K562 (cell line): ENCODE measurements around the gene PRPSAP1. TPM values are rescaled to one million over a fixed set of nuclear protein-coding genes. Genes with fewer than 3 reads are reported as not detected.

Experiments used
- BRF2 ChIP-seq: IDR thresholded peaks from 3 replicates; pipeline ENCODE4 v1.6.1; 2011; ENCODE audit warnings: borderline replicate concordance, mild to moderate bottlenecking; ENCODE audit not compliant: insufficient read length, insufficient read depth
- COPS2 ChIP-seq: fragments of 450-650 bp; conservative IDR thresholded peaks from 2 replicates; pipeline ENCODE4 v1.6.1; 2016; ENCODE audit warnings: mild to moderate bottlenecking, moderate library complexity
- CREBBP ChIP-seq: IDR thresholded peaks from one replicate; pipeline ENCODE4 v1.6.1; 2012; ENCODE audit warnings: low read depth, mild to moderate bottlenecking, control low read depth, inconsistent platforms, low read length
- DDX20 ChIP-seq: fragments of 450-650 bp; IDR thresholded peaks from 2 replicates; pipeline ENCODE4 v1.6.1; 2016; ENCODE audit warnings: missing genetic modification characterization, low read depth, mild to moderate bottlenecking, missing compliant biosample characterization, moderate library complexity
- ELF2 ChIP-seq: fragments of 250-450 bp; sonication (Bioruptor Pico); IDR thresholded peaks from 2 replicates; pipeline ENCODE4 v1.5.0; 2021; ENCODE audit warnings: mild to moderate bottlenecking
- HDAC6 ChIP-seq: IDR thresholded peaks from 2 replicates; pipeline ENCODE4 v1.6.1; 2012; ENCODE audit warnings: low read depth, mild to moderate bottlenecking, control low read depth, inconsistent platforms, low read length, moderate library complexity
- MCM7 ChIP-seq, 2 experiments: fragments of 450-650 bp; IDR thresholded peaks; 2 replicates each; pipeline ENCODE4 v1.6.1; 2016 to 2018
- MTA3 ChIP-seq: fragments of 450-650 bp; formaldehyde crosslinking; IDR thresholded peaks from 2 replicates; pipeline ENCODE4 v1.6.1; 2017; ENCODE audit warnings: mild to moderate bottlenecking, borderline replicate concordance
- NR2C1 ChIP-seq, 2 experiments: fragments of 450-650 bp; IDR thresholded peaks; 2 replicates each; pipeline ENCODE4 v1.6.1; 2017; ENCODE audit warnings: mild to moderate bottlenecking in 2 of 2, antibody characterized with exemption in 1 of 2, inconsistent platforms in 1 of 2, missing compliant biosample characterization in 1 of 2, missing genetic modification characterization in 1 of 2
- PCBP2 ChIP-seq: fragments of 200-400 bp; formaldehyde crosslinking; IDR thresholded peaks from 2 replicates; pipeline ENCODE4 v1.6.1; 2018; ENCODE audit warnings: low read length, low read depth, mild to moderate bottlenecking, moderate library complexity; ENCODE audit not compliant: poor library complexity, severe bottlenecking
- PHF21A ChIP-seq: fragments of 450-650 bp; IDR thresholded peaks from 2 replicates; pipeline ENCODE4 v1.6.1; 2017; ENCODE audit warnings: low read depth, borderline replicate concordance
- PRDM10 ChIP-seq: fragments of 450-650 bp; IDR thresholded peaks from 2 replicates; pipeline ENCODE4 v1.6.1; 2018; ENCODE audit not compliant: partially characterized antibody
- SAFB ChIP-seq: fragments of 200-400 bp; formaldehyde crosslinking; IDR thresholded peaks from 2 replicates; pipeline ENCODE4 v1.6.1; 2017; ENCODE audit warnings: low read depth, low read length, borderline replicate concordance
- SNRNP70 ChIP-seq: fragments of 200-400 bp; formaldehyde crosslinking; optimal IDR thresholded peaks from 2 replicates; pipeline ENCODE3; 2017; ENCODE audit warnings: low read depth, low read length
- SPI1 ChIP-seq: IDR thresholded peaks from 2 replicates; pipeline ENCODE4 v1.6.1; 2011; ENCODE audit warnings: low read depth, low read length, control low read depth, borderline replicate concordance
- TOE1 ChIP-seq, 2 experiments: fragments of 450-650 bp in 1 of 2; sonication (generic) in 1 of 2; formaldehyde crosslinking in 1 of 2; IDR thresholded peaks; 2 replicates each; pipeline versions ENCODE4 v1.7.1 to v1.8.0; 2016 to 2022; ENCODE audit warnings: borderline replicate concordance in 2 of 2, mild to moderate bottlenecking in 2 of 2, antibody characterized with exemption in 1 of 2, inconsistent platforms in 1 of 2, low read depth in 1 of 2, missing genetic modification reagents in 1 of 2, moderate library complexity in 1 of 2
- ZC3H4 ChIP-seq: sonication (generic); formaldehyde crosslinking; IDR thresholded peaks from 2 replicates; pipeline ENCODE4 v1.9.0; 2021; ENCODE audit warnings: missing genetic modification reagents, borderline replicate concordance
- ZNF174 ChIP-seq: fragments of 250-450 bp; sonication (Bioruptor Pico); IDR thresholded peaks from 2 replicates; pipeline ENCODE4 v1.4.0; 2020; ENCODE audit warnings: mild to moderate bottlenecking
- ZNF239 ChIP-seq: fragments of 250-450 bp; sonication (Bioruptor Pico); IDR thresholded peaks from 2 replicates; pipeline ENCODE4 v1.4.0; 2020; ENCODE audit warnings: mild to moderate bottlenecking
- ZNF589 ChIP-seq: fragments of 200-800 bp; sonication (Bioruptor generic); IDR thresholded peaks from 2 replicates; pipeline ENCODE4 v1.6.1; 2016; ENCODE audit warnings: low read depth, missing genetic modification characterization, missing compliant biosample characterization
- polyA plus RNA-seq, 8 experiments: library from polyadenylated mRNA; depleted of rRNA in 4 of 8; stranded (reverse) in 5 of 8; unstranded in 3 of 8; fragments of >200 nt; fragmentation: Nextera tagmentation in 2 of 8; fragmentation: Illumina TruSeq in 1 of 8; extraction: Ambion mirVana in 2 of 8; extraction: Trizol in 1 of 8; gene quantifications; 2 replicates each; pipeline versions ENCODE4 v1.2.1 to v1.2.3, GENCODE V29; 2011 to 2014; ENCODE audit warnings: inconsistent platforms in 1 of 8, missing spikeins in 1 of 8
- total RNA-seq, 7 experiments: library from RNA; depleted of rRNA in 6 of 7; stranded (reverse); fragments of >200 nt in 6 of 7; fragmentation: Illumina TruSeq in 2 of 7; extraction: Trizol in 2 of 7; gene quantifications; 2 replicates each; pipeline versions ENCODE4 v1.2.1 to v1.2.3, GENCODE V29; 2011 to 2021; ENCODE audit warnings: low replicate concordance in 1 of 7
- TF ChIP-seq, protein P1 (sequence below): conservative IDR thresholded peaks from 2 replicates; pipeline ENCODE4 v1.6.1; 2011; ENCODE audit warnings: low read depth, mild to moderate bottlenecking, low read length; ENCODE audit not compliant: control insufficient read depth

PRPSAP1 gene
- total and polyA plus RNA-seq, 9 of the 15 experiments (the other 6 are each of a cell fraction or from before 2014, with no cell fraction given) = 21.9 to 77.1 (median 40.8) TPM

DNA sequence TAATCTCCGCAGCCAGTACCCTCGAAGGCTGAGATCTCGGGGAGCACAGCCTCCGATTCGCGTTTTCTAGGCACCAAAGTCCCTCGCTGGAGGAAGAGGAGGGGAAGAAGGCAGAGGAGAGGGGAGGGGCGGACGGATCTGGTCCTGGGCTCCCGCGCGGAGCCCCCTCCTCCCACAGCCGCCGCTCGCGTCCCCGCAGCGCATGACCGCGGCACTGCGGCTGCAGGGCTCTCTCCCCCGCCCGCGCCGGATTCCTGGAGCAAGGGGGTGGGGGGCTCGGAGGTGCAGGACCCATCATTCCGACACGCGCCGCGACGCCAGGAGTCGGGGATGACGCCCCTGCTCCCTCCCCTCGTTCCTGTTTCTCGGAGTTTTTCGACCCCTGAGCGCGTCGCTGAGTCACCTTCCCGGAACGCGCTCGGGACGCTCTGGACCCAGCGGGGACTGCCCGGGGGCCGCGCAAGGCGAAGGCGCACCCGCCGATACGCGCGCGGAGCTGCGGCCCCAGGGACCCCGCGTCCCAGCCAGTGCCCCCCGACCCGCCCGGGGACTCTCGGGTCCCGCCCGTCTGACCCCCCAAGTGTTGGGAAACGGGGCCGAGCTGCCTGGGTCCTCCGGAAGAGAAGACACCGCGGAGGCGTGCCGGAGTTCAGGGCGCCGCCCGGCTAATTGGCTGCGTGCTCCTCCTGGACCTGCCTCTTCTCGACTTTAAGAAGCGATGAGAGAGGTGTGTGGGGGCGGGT is 29.3 kb upstream of the PRPSAP1 start (continued):
- no peak for TF ChIP-seq ELF2
- TF ChIP-seq PHF21A = no peak
- TF ChIP-seq ZC3H4 (CRISPR knock-in tag) = no peak
- TF ChIP-seq DDX20 (tag) = no peak
- TF ChIP-seq NR2C1 (IDR thresholded peaks at IDR 0.05) = no peak
- TF ChIP-seq NR2C1 (tag; IDR thresholded peaks at IDR 0.05) = no peak
- no peak for TF ChIP-seq PCBP2
- no peak for TF ChIP-seq MCM7 (IDR thresholded peaks at IDR 0.05)
- no peak for TF ChIP-seq TOE1 (IDR thresholded peaks at IDR 0.05; ENCODE audit: borderline replicate concordance)
- TF ChIP-seq TOE1 (CRISPR knock-in tag; IDR thresholded peaks at IDR 0.05; ENCODE audit: borderline replicate concordance, low read depth) = no peak
- peak; percentile 33; the same call in 1 of the 2 replicates for TF ChIP-seq HDAC6
- TF ChIP-seq MTA3 = peak; percentile 49; the same call in 1 of the 2 replicates
- no peak for TF ChIP-seq BRF2
- no peak for TF ChIP-seq SNRNP70
- no peak for TF ChIP-seq SPI1
- TF ChIP-seq ZNF589 (CRISPR knock-in tag) = no peak
- TF ChIP-seq COPS2 = no peak
- TF ChIP-seq ZNF174 (CRISPR knock-in tag) = no peak
- no peak for TF ChIP-seq PRDM10
- no peak for TF ChIP-seq CREBBP
- no peak for TF ChIP-seq ZNF239 (CRISPR knock-in tag)
- TF ChIP-seq, protein P1, sequence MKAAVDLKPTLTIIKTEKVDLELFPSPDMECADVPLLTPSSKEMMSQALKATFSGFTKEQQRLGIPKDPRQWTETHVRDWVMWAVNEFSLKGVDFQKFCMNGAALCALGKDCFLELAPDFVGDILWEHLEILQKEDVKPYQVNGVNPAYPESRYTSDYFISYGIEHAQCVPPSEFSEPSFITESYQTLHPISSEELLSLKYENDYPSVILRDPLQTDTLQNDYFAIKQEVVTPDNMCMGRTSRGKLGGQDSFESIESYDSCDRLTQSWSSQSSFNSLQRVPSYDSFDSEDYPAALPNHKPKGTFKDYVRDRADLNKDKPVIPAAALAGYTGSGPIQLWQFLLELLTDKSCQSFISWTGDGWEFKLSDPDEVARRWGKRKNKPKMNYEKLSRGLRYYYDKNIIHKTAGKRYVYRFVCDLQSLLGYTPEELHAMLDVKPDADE = 0 out of 2 replicates have a peak, but pooled peaks have one; percentile 11
- TF ChIP-seq SAFB = peak; percentile 34; the same call in 1 of the 2 replicates
